Neural cell (in vitro differentiated cells): ENCODE results near the gene WDR7.

Source experiments
- CTCF ChIP-seq: fragments of 450-650 bp; IDR thresholded peaks from 2 replicates; pipeline ENCODE4 v1.5.1; 2014; ENCODE audit warnings: antibody characterized with exemption, mild to moderate bottlenecking, moderate library complexity; ENCODE audit not compliant: poor library complexity, severe bottlenecking
- EP300 ChIP-seq: fragments of 450-650 bp; conservative IDR thresholded peaks from 2 replicates; pipeline ENCODE4 v1.6.1; 2014; ENCODE audit warnings: antibody characterized with exemption, mild to moderate bottlenecking, moderate library complexity; ENCODE audit not compliant: poor library complexity, severe bottlenecking
- MXI1 ChIP-seq: fragments of 450-650 bp; conservative IDR thresholded peaks from 2 replicates; pipeline ENCODE4 v1.6.1; 2014; ENCODE audit warnings: antibody characterized with exemption, mild to moderate bottlenecking; ENCODE audit not compliant: poor library complexity, severe bottlenecking
- SMC3 ChIP-seq: fragments of 450-650 bp; conservative IDR thresholded peaks from 2 replicates; pipeline ENCODE4 v1.6.1; 2014; ENCODE audit warnings: antibody characterized with exemption, mild to moderate bottlenecking, moderate library complexity; ENCODE audit not compliant: poor library complexity

GRCh38 chr18:56643381-56643780 is 7.8 kb upstream of the WDR7 start:
- TF ChIP-seq CTCF (no peak), SMC3 (no peak), EP300 (no peak), MXI1 (no peak)
